Measurements from ENCODE around the gene EFL1.
"Not testable (repeated sequence)": the region's sequence is repeated elsewhere in the genome, so short reads cannot be mapped to it uniquely, and the experiment has no call there.

DNA sequence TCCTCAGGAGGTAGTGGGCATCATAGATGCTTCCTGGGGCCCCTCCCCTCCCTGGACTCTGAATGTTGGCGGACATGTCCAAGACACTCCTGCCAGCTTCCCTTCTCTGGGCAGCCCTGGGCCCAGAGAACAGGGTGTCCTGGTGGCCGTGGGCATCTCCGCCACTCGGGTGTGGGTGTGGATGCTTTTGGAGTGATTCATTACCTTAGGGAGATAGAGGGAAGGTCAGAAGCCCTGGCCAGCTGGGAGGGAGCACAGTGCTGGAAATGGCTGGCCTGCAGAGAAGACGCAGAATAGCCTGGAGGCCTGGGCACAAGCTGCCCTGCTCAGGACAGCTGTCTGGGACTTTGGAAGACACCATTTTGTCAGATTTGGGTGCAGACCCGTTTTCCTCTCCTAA, 37.8 kb upstream of the EFL1 start:
- TF ChIP-seq, protein P1, sequence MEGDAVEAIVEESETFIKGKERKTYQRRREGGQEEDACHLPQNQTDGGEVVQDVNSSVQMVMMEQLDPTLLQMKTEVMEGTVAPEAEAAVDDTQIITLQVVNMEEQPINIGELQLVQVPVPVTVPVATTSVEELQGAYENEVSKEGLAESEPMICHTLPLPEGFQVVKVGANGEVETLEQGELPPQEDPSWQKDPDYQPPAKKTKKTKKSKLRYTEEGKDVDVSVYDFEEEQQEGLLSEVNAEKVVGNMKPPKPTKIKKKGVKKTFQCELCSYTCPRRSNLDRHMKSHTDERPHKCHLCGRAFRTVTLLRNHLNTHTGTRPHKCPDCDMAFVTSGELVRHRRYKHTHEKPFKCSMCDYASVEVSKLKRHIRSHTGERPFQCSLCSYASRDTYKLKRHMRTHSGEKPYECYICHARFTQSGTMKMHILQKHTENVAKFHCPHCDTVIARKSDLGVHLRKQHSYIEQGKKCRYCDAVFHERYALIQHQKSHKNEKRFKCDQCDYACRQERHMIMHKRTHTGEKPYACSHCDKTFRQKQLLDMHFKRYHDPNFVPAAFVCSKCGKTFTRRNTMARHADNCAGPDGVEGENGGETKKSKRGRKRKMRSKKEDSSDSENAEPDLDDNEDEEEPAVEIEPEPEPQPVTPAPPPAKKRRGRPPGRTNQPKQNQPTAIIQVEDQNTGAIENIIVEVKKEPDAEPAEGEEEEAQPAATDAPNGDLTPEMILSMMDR (IDR thresholded peaks at IDR 0.05; ENCODE audit: poor library complexity, severe bottlenecking) = not testable (repeated sequence)
- not testable (repeated sequence) for TF ChIP-seq RAD21 (conservative IDR thresholded peaks at IDR 0.05); SMC3 (conservative IDR thresholded peaks at IDR 0.05; ENCODE audit: poor library complexity); TAF1 (IDR thresholded peaks at IDR 0.05; ENCODE audit: low read depth); EP300 (conservative IDR thresholded peaks at IDR 0.05; ENCODE audit: poor library complexity, severe bottlenecking); EZH2 (IDR thresholded peaks at IDR 0.05; ENCODE audit: borderline replicate concordance, insufficient read depth, low read length, poor library complexity, severe bottlenecking); MXI1 (conservative IDR thresholded peaks at IDR 0.05; ENCODE audit: poor library complexity, severe bottlenecking)
- TF ChIP-seq, protein P2, sequence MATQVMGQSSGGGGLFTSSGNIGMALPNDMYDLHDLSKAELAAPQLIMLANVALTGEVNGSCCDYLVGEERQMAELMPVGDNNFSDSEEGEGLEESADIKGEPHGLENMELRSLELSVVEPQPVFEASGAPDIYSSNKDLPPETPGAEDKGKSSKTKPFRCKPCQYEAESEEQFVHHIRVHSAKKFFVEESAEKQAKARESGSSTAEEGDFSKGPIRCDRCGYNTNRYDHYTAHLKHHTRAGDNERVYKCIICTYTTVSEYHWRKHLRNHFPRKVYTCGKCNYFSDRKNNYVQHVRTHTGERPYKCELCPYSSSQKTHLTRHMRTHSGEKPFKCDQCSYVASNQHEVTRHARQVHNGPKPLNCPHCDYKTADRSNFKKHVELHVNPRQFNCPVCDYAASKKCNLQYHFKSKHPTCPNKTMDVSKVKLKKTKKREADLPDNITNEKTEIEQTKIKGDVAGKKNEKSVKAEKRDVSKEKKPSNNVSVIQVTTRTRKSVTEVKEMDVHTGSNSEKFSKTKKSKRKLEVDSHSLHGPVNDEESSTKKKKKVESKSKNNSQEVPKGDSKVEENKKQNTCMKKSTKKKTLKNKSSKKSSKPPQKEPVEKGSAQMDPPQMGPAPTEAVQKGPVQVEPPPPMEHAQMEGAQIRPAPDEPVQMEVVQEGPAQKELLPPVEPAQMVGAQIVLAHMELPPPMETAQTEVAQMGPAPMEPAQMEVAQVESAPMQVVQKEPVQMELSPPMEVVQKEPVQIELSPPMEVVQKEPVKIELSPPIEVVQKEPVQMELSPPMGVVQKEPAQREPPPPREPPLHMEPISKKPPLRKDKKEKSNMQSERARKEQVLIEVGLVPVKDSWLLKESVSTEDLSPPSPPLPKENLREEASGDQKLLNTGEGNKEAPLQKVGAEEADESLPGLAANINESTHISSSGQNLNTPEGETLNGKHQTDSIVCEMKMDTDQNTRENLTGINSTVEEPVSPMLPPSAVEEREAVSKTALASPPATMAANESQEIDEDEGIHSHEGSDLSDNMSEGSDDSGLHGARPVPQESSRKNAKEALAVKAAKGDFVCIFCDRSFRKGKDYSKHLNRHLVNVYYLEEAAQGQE (IDR thresholded peaks at IDR 0.05; ENCODE audit: borderline replicate concordance) = not testable (repeated sequence)
